A549 (cell line): ENCODE results near the gene HOXD8. TPM values are rescaled to one million over a fixed set of nuclear protein-coding genes. Genes with fewer than 3 reads are reported as not detected.

ENCODE experiments used
- ATAC-seq, 2 experiments: fragments of 200-7000 bp in 1 of 2; fragments of >200 bp in 1 of 2; cut with Nextera tagmentation in 1 of 2; cut with Tn5 transposase in 1 of 2; 3 replicates each; pipeline versions ENCODE4 v1.8.0 to v1.9.1; 2018 to 2020; ENCODE audit warnings: mild to moderate bottlenecking in 1 of 2, moderate library complexity in 1 of 2
- CTCF ChIA-PET: fragments of 300-600 bp; sonication (Branson Sonifier 250); formaldehyde crosslinking; extraction: SDS; loops from one replicate; lab custom pipeline; 2021; ENCODE audit warnings: antibody characterized with exemption, inconsistent platforms; lab: Yijun Ruan, JAX
- POLR2A ChIA-PET: fragments of 350-600 bp; formaldehyde crosslinking; extraction: SDS; loops from one replicate; lab custom pipeline; 2021; ENCODE audit warnings: antibody characterized with exemption, inconsistent platforms; lab: Yijun Ruan, JAX
- DNase-seq, 2 experiments: peaks; one replicate each; pipeline versions ENCODE4 v3.0.0 to v3.0.0-alpha.2; 2011 to 2016; ENCODE audit warnings: low read depth in 1 of 2, low spot score in 1 of 2
- FAIRE-seq: peaks from 2 replicates; lab custom pipeline; 2011; peaks lifted over from hg19 to GRCh38; lab: Jason Lieb, UNC
- H3K27ac ChIP-seq, 2 experiments: fragments of >200 bp; sonication (Bioruptor Twin); formaldehyde crosslinking; 3 replicates each; pipeline ENCODE4 v1.5.1; 2016 to 2017
- H3K4me1 ChIP-seq: fragments of >200 bp; sonication (Bioruptor Twin); formaldehyde crosslinking; 3 replicates; pipeline ENCODE4 v1.6.1; 2016
- H3K4me2 ChIP-seq: fragments of >200 bp; sonication (Bioruptor Twin); formaldehyde crosslinking; 3 replicates; pipeline ENCODE4 v1.6.1; 2016
- H3K4me3 ChIP-seq: fragments of >200 bp; sonication (Bioruptor Twin); formaldehyde crosslinking; 3 replicates; pipeline ENCODE4 v1.5.1; 2016
- H3K9me3 ChIP-seq: fragments of >200 bp; sonication (Bioruptor Twin); formaldehyde crosslinking; 3 replicates; pipeline ENCODE4 v1.6.1; 2016
- BHLHE40 ChIP-seq: IDR thresholded peaks from 2 replicates; pipeline ENCODE4 v1.6.1; 2012; ENCODE audit warnings: low read depth, low read length, inconsistent platforms
- CBX2 ChIP-seq: fragments of 200-600 bp; sonication (generic); IDR thresholded peaks from 2 replicates; pipeline ENCODE4 v1.6.1; 2016; ENCODE audit warnings: low read depth, mild to moderate bottlenecking, borderline replicate concordance
- CEBPB ChIP-seq, 2 experiments: fragments of >200 bp in 1 of 2; sonication (Bioruptor Twin) in 1 of 2; formaldehyde crosslinking in 1 of 2; IDR thresholded peaks; 2 replicates each; pipeline ENCODE4 v1.6.1; 2012 to 2016
- CHD4 ChIP-seq: fragments of 200-600 bp; sonication (generic); IDR thresholded peaks from 2 replicates; pipeline ENCODE4 v1.6.1; 2016; ENCODE audit warnings: antibody characterized with exemption, mild to moderate bottlenecking, borderline replicate concordance
- CTCF ChIP-seq: fragments of >200 bp; sonication (Bioruptor Twin); formaldehyde crosslinking; IDR thresholded peaks from 3 replicates; pipeline ENCODE4 v1.5.1; 2016
- EP300 ChIP-seq, 2 experiments: fragments of >200 bp; sonication (Bioruptor Twin); formaldehyde crosslinking; IDR thresholded peaks; 2 replicates in 1 of 2; 3 replicates in 1 of 2; pipeline ENCODE4 v1.6.1; 2016 to 2017
- FOSB ChIP-seq: fragments of 250-450 bp; sonication (Bioruptor Pico); IDR thresholded peaks from 2 replicates; pipeline ENCODE4 v1.5.0; 2020; ENCODE audit warnings: mild to moderate bottlenecking, moderate library complexity
- FOXS1 ChIP-seq: fragments of 250-450 bp; sonication (Bioruptor Pico); IDR thresholded peaks from 2 replicates; pipeline ENCODE4 v1.5.0; 2020; ENCODE audit warnings: mild to moderate bottlenecking, moderate library complexity
- HOXB13 ChIP-seq: fragments of 250-450 bp; sonication (Bioruptor Pico); IDR thresholded peaks from 2 replicates; pipeline ENCODE4 v1.5.0; 2020; ENCODE audit warnings: low read depth, mild to moderate bottlenecking, moderate library complexity
- KDM1A ChIP-seq: fragments of 200-600 bp; sonication (generic); IDR thresholded peaks from 2 replicates; pipeline ENCODE4 v1.6.1; 2016; ENCODE audit warnings: low read depth, mild to moderate bottlenecking
- MAZ ChIP-seq: fragments of 150-350 bp; IDR thresholded peaks from 2 replicates; pipeline ENCODE4 v1.6.1; 2014; ENCODE audit warnings: antibody characterized with exemption, low read depth, low read length, borderline replicate concordance
- NR3C1 ChIP-seq: fragments of >200 bp; sonication (Bioruptor Twin); formaldehyde crosslinking; IDR thresholded peaks from 3 replicates; pipeline ENCODE4 v1.6.1; 2017
- PBX3 ChIP-seq: IDR thresholded peaks from 2 replicates; pipeline ENCODE4 v1.6.1; 2012
- POLR2AphosphoS2 ChIP-seq: conservative IDR thresholded peaks from 2 replicates; pipeline ENCODE4 v1.6.1; 2012; ENCODE audit warnings: low read length, improper control_type of control experiment, inconsistent platforms
- RNF2 ChIP-seq: fragments of 200-600 bp; sonication (generic); IDR thresholded peaks from 2 replicates; pipeline ENCODE4 v1.6.1; 2016; ENCODE audit warnings: low read depth, mild to moderate bottlenecking, antibody characterized with exemption, moderate library complexity, borderline replicate concordance
- SMC3 ChIP-seq: fragments of >200 bp; sonication (Bioruptor Twin); formaldehyde crosslinking; IDR thresholded peaks from 3 replicates; pipeline ENCODE4 v1.6.1; 2018; ENCODE audit warnings: inconsistent platforms
- SREBF2 ChIP-seq: fragments of 450-650 bp; IDR thresholded peaks from 2 replicates; pipeline ENCODE4 v1.6.1; 2014; ENCODE audit warnings: mild to moderate bottlenecking, moderate library complexity
- ZC3H11A ChIP-seq: fragments of 450-650 bp; IDR thresholded peaks from 2 replicates; pipeline ENCODE4 v1.6.1; 2014; ENCODE audit warnings: antibody characterized with exemption, mild to moderate bottlenecking
- ZFP36 ChIP-seq: fragments of 450-650 bp; IDR thresholded peaks from 2 replicates; pipeline ENCODE4 v1.6.1; 2014; ENCODE audit warnings: borderline replicate concordance; ENCODE audit not compliant: partially characterized antibody
- ZNF302 ChIP-seq: fragments of 250-450 bp; sonication (Bioruptor Pico); IDR thresholded peaks from 2 replicates; pipeline ENCODE4 v1.9.0; 2021; ENCODE audit warnings: inconsistent platforms, mild to moderate bottlenecking, moderate library complexity
- WGBS: methylation state at CpG from one replicate; pipeline ENCODE4 v1.1.6; 2017; ENCODE audit errors: missing lambda C conversion rate; 5-methylcytosine and 5-hydroxymethylcytosine counted together
- polyA plus RNA-seq, 4 experiments: library from polyadenylated mRNA; depleted of rRNA in 3 of 4; stranded (reverse); fragments of >200 nt; fragmentation: RNase III in 1 of 4; extraction: RNeasy Plus Mini Kit Qiagen cat#74134 plus additional on column Dnase treatment in 1 of 4; gene quantifications; 2 replicates in 3 of 4; 3 replicates in 1 of 4; pipeline ENCODE4 v1.2.3, GENCODE V29; 2011 to 2017

HOXD8 gene
- polyA plus RNA-seq, 2 of the 4 experiments (the other 2 are of a cell fraction) = 3.8 to 8.5 TPM

DNA sequence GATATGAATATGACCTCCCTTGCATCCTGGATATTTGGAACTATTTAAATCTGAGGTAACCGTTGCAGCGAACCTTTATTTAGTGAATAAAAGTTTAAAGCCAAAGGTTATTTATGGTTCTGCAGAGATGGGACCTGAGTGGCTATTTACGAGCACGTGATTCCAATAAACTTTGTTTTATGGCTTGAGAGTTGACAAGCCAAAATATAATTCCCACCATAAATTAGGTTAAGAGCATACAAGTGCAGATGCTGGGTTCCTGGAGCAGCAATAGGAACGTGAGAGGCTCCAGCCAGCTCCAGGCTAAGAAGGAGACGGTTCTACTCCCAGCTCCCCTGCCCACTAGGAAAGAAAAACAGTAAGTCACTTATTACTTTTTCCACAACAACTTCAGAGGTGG is 16.6 kb downstream of the HOXD8 start:
- no peak overlapping the region for H3K4me3 ChIP-seq
- TF ChIP-seq KDM1A (no peak), ZFP36 (no peak), CHD4 (no peak), FOSB (CRISPR knock-in tag) (no peak), FOXS1 (CRISPR knock-in tag) (no peak), CEBPB (IDR thresholded peaks at IDR 0.05) (no peak), POLR2AphosphoS2 (no peak), SMC3 (no peak), SREBF2 (no peak), RNF2 (no peak), EP300 (IDR thresholded peaks at IDR 0.05) (no peak), CTCF (no peak), BHLHE40 (no peak), NR3C1 (no peak), ZC3H11A (no peak), ZNF302 (CRISPR knock-in tag) (no peak)
- CTCF ChIA-PET = interaction anchor here (1.2 to 11.6 kb wide), 3 partner anchors 309 to 507 kb away, joined by 5 to 196 read pairs (median 5); no protein-coding TSS in a partner anchor
- H3K4me1 ChIP-seq = no peaks in the 10 kb centered on the region
- ATAC-seq (no peak), DNase-seq (no peak), FAIRE-seq (no peak)
- no peak overlapping the region for H3K4me2 ChIP-seq
- POLR2A ChIA-PET = no interaction called here
- 70% methylated on average over 6 of the region's 6 CpGs for WGBS
- H3K9me3 ChIP-seq = no peaks in the 10 kb centered on the region
- no peak overlapping the region for H3K27ac ChIP-seq

DNA sequence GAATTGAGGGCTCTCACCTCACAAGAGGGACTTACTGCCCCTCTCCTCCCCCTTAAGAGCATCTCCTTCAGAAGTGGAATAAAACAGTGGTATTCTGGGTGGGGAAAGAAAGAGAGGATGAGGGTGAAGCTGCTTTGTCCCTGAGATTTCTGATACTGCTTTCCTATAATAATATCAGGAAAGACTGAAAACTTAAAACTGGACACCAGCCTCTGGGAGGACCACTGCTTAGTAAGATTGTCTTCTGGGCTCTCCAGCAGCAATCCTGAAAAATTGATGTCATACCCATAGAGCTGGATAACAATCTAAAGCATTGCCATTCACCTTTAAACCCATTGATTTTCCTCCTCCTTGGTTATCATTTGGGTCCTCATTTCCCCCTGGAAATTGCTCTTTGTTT is 17.1 kb downstream of the HOXD8 start:
- ChIA-PET CTCF (interaction anchor here (1.2 to 11.6 kb wide), 3 partner anchors 308 to 507 kb away, joined by 5 to 196 read pairs (median 5); no protein-coding TSS in a partner anchor), POLR2A (no interaction called here)
- TF ChIP-seq FOSB (CRISPR knock-in tag) (no peak), HOXB13 (CRISPR knock-in tag) (no peak), NR3C1 (no peak), PBX3 (no peak), CBX2 (no peak)
- Histone ChIP-seq H3K4me2 (no peak overlapping the region), H3K27ac (no peak overlapping the region), H3K4me3 (no peak overlapping the region), H3K9me3 (no peaks in the 10 kb centered on the region), H3K4me1 (no peaks in the 10 kb centered on the region)
- ATAC-seq (no peak), DNase-seq (no peak), FAIRE-seq (no peak)

DNA sequence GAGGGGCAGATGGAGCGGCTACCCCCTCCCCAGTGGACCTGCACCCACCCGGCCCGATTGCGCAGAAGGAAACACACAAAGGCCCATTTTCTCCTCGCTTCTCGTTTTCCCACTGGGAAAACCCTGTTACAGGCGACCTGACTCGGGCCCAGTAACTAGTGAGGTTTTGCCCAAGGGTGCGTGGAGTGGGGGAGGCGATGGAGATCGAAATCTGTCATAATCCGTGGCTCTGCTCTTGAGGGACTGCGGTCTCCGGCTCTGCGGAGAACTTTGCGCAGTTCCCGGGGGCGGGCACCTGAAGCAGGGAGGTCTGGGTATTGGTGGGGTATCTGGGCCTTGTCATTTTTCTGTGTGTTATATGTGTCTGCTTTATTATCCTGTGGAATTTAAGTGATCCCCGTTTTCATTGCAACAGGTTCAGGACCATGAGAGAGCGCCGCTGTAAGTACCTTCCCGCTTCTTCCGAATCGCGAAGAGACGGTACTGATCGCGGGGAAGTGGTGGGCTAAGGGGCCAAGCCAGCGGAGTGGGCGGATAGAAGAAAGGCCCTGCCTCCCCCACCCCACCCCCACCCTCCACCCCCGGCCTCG is 17.8 kb downstream of the HOXD8 start:
- POLR2A ChIA-PET = no interaction called here

More for the DNA sequence above, 17.8 kb downstream of the HOXD8 start:
- TF ChIP-seq MAZ (no peak), POLR2AphosphoS2 (no peak)
- H3K4me1 ChIP-seq = no peaks in the 10 kb centered on the region
- FAIRE-seq (no peak), ATAC-seq (no peak), DNase-seq (no peak)
- CTCF ChIA-PET = interaction anchor here (1.8 to 11.6 kb wide), 2 partner anchors 308 to 506 kb away, joined by 5 to 196 read pairs; no protein-coding TSS in a partner anchor
- H3K9me3 ChIP-seq = no peaks in the 10 kb centered on the region
- H3K4me2 ChIP-seq = no peak overlapping the region
- 80% methylated on average over 32 of the region's 32 CpGs for whole genome bisulfite sequencing
- no peak overlapping the region for H3K4me3 ChIP-seq
- H3K27ac ChIP-seq = no peak overlapping the region
